Measurements from ENCODE around the gene ANGPTL5.

Gene ANGPTL5

GRCh38 chr11:101881586-101881985, 34.7 kb downstream of the ANGPTL5 start:
- DNase-seq, result no peak

DNA sequence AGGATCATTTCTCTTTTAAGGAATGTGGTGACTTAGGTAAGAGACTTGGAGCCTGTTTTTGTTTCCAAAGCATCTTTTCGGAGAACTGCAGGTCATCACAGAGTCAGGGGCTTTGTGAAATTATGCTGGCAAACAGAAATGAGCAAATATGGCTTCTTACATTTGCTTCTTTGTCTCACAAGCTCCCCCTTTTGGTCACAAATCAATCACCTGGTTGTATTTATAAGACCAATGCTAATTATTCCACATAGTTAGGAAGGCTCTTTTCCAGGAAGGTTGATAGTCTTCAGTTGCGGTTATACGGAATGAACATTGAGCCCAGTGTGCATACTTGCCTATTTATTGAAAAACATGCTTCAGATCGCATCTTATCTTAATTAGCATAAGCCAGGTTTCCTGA, 36.1 kb downstream of the ANGPTL5 start:
- peak; percentile 71 for DNase-seq

DNA sequence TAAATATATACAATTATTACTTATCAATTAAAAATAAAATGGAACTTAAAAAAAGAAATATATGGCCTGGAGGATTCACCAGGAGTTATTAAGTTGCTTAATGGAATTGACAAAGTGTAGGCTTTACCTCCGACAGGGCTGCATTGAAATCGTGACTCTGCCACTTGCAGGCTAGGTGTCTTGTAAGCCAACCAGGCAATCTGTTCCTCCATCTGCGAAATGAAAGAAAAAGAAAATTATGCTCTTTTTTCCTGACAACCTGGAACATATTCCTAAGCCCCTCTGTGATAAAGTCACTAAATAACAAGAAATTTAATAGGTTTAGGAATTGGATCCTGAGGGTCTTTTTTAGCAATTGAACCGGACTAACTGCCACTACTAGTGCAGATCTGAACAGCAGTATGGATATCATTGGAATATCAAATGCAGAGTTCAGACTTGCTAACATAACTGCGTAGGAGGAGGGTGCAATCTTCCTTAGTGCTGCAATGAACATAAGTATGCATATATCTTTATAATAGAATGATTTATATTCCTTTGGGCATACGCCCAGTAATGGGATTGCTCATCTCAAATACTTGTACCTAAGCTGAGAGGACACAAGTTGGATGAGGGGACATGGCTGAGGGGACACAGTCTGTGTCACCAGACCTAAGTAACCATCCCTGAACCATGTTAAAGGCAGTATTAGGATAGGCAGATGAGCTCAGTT, 44.0 kb downstream of the ANGPTL5 start:
- DNase-seq, result no peak

DNA sequence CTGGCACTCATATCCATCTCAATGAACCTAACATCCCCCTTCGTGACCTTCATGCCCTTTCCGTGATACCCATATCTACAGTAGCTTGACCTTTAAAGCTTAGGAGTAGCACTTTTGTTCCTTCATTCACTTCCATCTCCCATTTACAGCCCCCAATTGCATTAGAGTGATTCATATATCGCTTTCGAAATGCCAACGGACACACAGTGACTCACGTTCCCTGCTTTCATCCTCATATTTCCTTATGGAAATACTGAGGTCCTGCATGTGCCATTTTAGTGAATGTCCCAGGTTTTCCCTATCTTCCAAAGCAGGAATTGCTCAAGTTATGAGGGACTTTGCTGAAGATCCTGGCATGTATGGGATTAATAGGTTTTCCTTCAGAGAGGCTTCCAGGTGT, 45.8 kb downstream of the ANGPTL5 start:
- DNase-seq, result no peak

DNA sequence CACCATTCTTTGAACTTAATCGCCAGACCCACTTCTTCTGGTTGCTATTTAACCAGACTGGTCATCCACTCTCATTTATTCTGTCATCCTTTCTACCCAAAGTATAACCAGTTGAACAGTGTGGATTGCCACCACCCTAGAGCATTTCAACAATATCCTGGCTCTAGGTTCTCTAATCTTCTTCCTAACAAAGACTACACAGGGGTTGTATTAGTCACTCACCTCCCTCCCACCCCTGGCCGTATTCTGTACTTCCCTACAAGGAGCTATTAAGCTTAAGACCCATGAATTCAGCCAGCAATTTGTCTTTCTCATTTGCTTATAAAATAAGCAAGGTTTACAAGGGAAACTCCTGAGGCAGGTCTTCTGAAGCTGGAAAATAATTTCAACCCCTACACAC, 48.4 kb downstream of the ANGPTL5 start:
- DNase-seq, result no peak

GRCh38 chr11:101866619-101867491, 49.5 kb downstream of the ANGPTL5 start:
- DNase-seq, result no peak

GRCh38 chr11:101864098-101864497, 52.2 kb downstream of the ANGPTL5 start:
- DNase-seq, result no peak

DNA sequence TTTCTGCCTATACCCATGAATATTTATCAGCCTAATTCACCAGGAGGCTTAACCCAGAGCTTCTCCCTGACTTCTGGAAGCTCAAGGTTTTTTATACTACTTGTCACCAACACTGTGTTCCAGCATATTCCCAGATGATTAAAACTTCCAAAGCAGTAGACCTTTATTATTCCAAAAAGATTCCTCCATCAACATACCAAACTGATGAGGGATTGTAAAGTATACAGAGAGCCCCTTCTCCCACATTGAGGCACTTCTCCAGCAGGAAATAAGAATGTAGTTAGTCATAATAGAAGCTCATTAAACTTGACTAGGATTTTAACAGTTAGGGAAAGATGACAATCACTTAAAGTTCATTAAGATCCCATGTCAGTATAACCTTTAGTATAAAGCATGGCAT, 53.0 kb downstream of the ANGPTL5 start:
- DNase-seq, result no peak

GRCh38 chr11:101862391-101863233, 53.7 kb downstream of the ANGPTL5 start:
- DNase-seq, result peak; percentile 32

- DNase-seq, result peak; percentile 74
These were observed 55.5 kb downstream of the ANGPTL5 start for GRCh38 chr11:101860696-101861427.

GRCh38 chr11:101852260-101852659, 64.1 kb downstream of the ANGPTL5 start:
- peak; percentile 3 for DNase-seq

DNA sequence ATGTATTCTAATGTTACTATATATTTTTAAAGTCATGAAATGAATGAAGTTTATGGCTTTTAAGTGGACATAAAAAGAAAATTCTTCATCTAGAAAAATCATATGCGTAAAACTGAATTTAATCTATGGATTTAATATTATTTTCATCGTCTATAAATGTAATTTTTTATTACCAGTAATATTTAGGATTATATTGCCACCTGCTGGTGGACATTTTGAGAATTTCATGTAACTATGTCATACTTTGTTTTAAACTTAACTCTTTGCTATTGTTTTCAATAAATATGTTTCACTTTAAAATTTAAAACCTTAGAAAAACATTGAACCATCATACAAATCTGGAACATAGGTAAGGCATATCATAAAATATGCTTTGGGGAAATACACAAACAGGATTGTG, 68.1 kb downstream of the ANGPTL5 start:
- peak; percentile 50 for DNase-seq

DNA sequence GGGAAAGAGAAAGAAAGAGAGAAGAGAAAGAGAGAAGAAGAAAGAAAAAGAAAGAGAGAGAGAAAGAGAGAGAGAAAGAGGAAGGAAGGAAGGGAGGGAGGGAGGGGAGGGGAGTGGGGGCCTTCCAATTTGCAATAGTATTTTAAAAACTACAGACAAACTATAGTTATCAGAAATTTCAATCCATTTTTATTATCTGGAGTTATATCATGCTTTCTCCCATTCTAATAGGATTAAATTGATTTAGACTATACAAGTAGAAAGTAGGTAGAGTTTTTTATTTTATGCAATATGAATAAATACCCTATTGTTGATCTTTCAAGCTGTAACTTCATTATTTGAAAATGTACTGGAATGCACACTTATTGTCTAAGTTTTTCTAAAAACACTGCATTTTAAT, 71.7 kb downstream of the ANGPTL5 start:
- DNase-seq, result no peak

DNA sequence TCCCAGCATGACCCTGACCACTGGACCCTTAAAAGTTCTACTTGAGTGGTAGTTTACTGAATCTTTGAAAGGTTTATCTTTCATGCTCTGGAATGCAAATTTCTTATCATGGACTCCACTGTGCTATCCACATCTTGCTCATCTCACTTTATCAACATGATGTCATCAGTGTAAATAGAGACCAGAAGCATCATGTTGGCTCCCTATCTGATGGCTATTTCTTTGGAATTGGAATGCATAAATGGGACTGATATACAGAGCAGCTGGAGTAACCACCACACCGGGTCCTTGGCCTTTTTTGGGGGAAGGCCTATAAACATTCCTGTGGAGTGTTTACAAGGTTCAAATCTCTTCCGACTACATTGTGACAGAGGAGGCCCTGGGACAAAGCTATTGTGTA, 75.6 kb downstream of the ANGPTL5 start:
- no peak for DNase-seq
